NCI-H748 treated with DMSO at 0.1 percent for 48 hours (cell line): Measurements from ENCODE around the gene SURF4.
"Not testable (repeated sequence)": the region's sequence is repeated elsewhere in the genome, so short reads cannot be mapped to it uniquely, and the experiment has no call there.

Source experiments
- DNase-seq: peaks from one replicate; lab custom pipeline; 2025; lab: John Stamatoyannopoulos, UW

SURF4 gene

GRCh38 chr9:133333566-133333965 lies 42.3 kb downstream of the SURF4 start:
- DNase-seq = no peak

GRCh38 chr9:133333011-133333410 lies 42.8 kb downstream of the SURF4 start:
- DNase-seq = no peak

GRCh38 chr9:133332381-133332730 lies 43.5 kb downstream of the SURF4 start:
- no peak for DNase-seq

GRCh38 chr9:133331641-133332380 lies 44.0 kb downstream of the SURF4 start:
- no peak for DNase-seq

GRCh38 chr9:133331221-133331620 lies 44.6 kb downstream of the SURF4 start:
- no peak for DNase-seq

GRCh38 chr9:133329306-133330156 lies 46.3 kb downstream of the SURF4 start:
- DNase-seq = not testable (repeated sequence)

- no peak for DNase-seq
Measured at GRCh38 chr9:133327834-133328484, 47.9 kb downstream of the SURF4 start.

- DNase-seq = not testable (repeated sequence)
Measured at GRCh38 chr9:133327021-133327420, 48.8 kb downstream of the SURF4 start.

GRCh38 chr9:133323991-133324703 lies 51.7 kb downstream of the SURF4 start:
- no peak for DNase-seq

- DNase-seq = no peak
Measured at GRCh38 chr9:133323211-133323610, 52.6 kb downstream of the SURF4 start.

- no peak for DNase-seq
Measured at GRCh38 chr9:133322701-133323100, 53.2 kb downstream of the SURF4 start.

- no peak for DNase-seq
Measured at GRCh38 chr9:133321411-133321935, 54.4 kb downstream of the SURF4 start.

- DNase-seq = no peak
Measured at GRCh38 chr9:133320421-133320881, 55.4 kb downstream of the SURF4 start.

- not testable (repeated sequence) for DNase-seq
Measured at GRCh38 chr9:133317551-133317950, 58.3 kb downstream of the SURF4 start.

GRCh38 chr9:133315997-133316396 lies 59.9 kb downstream of the SURF4 start:
- no peak for DNase-seq
